GM10248 (cell line): Measurements from ENCODE around the gene TAGLN2.

Experiments used
- CTCF ChIA-PET: fragments of 300-600 bp; sonication (Branson Sonifier 250); formaldehyde crosslinking; extraction: SDS; loops from one replicate; lab custom pipeline; 2021; ENCODE audit warnings: antibody characterized with exemption; lab: Yijun Ruan, JAX
- POLR2A ChIA-PET: fragments of 350-650 bp; sonication (Branson Sonifier 250); formaldehyde crosslinking; extraction: SDS; loops from one replicate; lab custom pipeline; 2020; ENCODE audit warnings: antibody characterized with exemption; lab: Yijun Ruan, JAX
- DNase-seq: peaks from one replicate; pipeline ENCODE4 v3.0.0; 2012; ENCODE audit errors: extremely low spot score
- TF ChIP-seq, protein P1 (sequence below): IDR thresholded peaks from 2 replicates; pipeline ENCODE4 v1.5.1; 2012; ENCODE audit warnings: mild to moderate bottlenecking, low read depth; ENCODE audit errors: extremely low read depth, missing control alignments, control extremely low read depth

Gene TAGLN2

GRCh38 chr1:159958719-159959380 is 33.5 kb upstream of the TAGLN2 start:
- ChIA-PET POLR2A (no interaction called here), CTCF (interaction anchor here (0.9 to 2.5 kb wide), 7 partner anchors 12 to 160 kb away, joined by 3 to 11 read pairs (median 3); no protein-coding TSS in a partner anchor)
- TF ChIP-seq, protein P1, sequence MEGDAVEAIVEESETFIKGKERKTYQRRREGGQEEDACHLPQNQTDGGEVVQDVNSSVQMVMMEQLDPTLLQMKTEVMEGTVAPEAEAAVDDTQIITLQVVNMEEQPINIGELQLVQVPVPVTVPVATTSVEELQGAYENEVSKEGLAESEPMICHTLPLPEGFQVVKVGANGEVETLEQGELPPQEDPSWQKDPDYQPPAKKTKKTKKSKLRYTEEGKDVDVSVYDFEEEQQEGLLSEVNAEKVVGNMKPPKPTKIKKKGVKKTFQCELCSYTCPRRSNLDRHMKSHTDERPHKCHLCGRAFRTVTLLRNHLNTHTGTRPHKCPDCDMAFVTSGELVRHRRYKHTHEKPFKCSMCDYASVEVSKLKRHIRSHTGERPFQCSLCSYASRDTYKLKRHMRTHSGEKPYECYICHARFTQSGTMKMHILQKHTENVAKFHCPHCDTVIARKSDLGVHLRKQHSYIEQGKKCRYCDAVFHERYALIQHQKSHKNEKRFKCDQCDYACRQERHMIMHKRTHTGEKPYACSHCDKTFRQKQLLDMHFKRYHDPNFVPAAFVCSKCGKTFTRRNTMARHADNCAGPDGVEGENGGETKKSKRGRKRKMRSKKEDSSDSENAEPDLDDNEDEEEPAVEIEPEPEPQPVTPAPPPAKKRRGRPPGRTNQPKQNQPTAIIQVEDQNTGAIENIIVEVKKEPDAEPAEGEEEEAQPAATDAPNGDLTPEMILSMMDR = no peak
- DNase-seq = no peak

DNA sequence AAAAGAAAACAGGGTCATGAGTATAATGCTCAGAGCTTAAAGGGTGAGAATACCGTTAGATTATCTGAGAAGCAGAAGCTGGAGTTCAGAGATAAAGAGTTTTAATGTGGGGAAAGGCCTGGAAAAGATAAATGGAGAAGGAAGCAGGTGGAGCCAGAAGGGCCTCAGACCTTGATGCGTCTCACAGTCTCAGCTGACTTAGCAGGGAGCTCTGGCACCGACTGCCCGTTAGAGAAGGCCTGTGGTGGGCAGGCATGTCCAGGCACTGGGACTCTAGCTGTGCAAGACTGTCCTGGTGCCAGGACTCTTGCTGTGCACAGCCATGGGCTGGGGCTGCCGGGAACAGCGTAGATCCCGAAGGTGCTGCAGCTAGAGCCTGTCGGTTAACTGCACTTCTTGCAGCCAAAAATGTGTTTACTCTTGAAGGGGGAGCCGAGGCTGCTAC is 32.5 kb upstream of the TAGLN2 start:
- TF ChIP-seq, protein P1 = no peak
- no peak for DNase-seq
- POLR2A ChIA-PET = no interaction called here
- CTCF ChIA-PET = interaction anchor here (1.3 to 2.5 kb wide), 6 partner anchors 11 to 159 kb away, joined by 3 to 11 read pairs (median 5); no protein-coding TSS in a partner anchor

DNA sequence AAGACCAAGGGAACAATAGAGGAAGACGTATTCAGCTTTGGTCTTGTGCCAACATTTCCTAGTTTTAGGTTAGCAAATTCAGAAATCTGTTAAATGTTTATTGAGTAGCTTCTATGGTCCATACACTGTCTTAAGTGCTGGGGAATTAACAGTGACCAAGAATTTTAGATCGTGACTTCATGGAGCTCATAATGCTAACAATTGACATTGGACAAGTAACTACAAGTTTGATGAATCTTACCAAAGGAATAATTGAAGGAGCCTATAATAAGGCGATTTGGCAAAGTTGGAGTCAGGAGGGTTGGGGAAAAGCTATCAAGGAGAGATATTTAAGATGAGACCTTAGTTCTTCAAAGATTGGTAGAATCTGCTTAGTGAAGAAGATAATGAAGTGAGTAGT is 30.1 kb upstream of the TAGLN2 start:
- POLR2A ChIA-PET = no interaction called here
- no peak for DNase-seq

GRCh38 chr1:159953536-159954515 is 28.5 kb upstream of the TAGLN2 start, which contains the start of gene SLAMF9:
Gene SLAMF9 (minus strand): TSS chr1:159954237. CDS start chr1:159954137, 100 bp downstream.
- CTCF ChIA-PET = interaction anchor here (0.8 to 2.1 kb wide), 8 partner anchors 16 to 154 kb away, joined by 3 to 8 read pairs (median 4); no protein-coding TSS in a partner anchor
- TF ChIP-seq, protein P1 = no peak
- DNase-seq = no peak
- POLR2A ChIA-PET = no interaction called here

More for the DNA sequence above, 30.1 kb upstream of the TAGLN2 start:
- CTCF ChIA-PET = interaction anchor here (1.0 to 2.1 kb wide), 5 partner anchors 9 to 53 kb away, joined by 3 to 10 read pairs (median 4); no protein-coding TSS in a partner anchor
- TF ChIP-seq, protein P1 = no peak

DNA sequence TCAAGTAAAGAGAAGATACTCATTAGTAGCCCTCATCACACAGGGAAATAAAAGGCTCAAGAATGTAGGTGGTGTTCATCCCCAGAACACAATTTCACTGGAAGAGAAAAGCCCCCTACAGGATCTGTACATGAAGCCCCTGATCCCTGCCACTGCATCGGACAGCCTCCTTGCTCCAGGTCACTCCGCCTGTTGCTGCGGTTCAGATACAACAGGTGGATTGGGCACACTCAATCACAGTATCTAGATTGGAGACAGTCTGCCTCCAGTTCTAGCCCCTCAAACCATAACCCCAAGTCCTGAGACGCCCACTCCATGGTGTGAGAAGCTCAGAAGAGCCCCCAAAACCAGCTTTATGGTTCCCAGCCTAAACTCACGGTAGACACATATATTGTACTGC is 27.6 kb upstream of the TAGLN2 start:
- TF ChIP-seq, protein P1 = no peak
- no peak for DNase-seq
- ChIA-PET POLR2A (no interaction called here), CTCF (interaction anchor here (0.8 to 2.1 kb wide), 8 partner anchors 13 to 153 kb away, joined by 3 to 8 read pairs (median 4); no protein-coding TSS in a partner anchor)

- CTCF ChIA-PET = interaction anchor here (1.0 to 2.1 kb wide), 5 partner anchors 12 to 152 kb away, joined by 3 to 8 read pairs (median 3); no protein-coding TSS in a partner anchor
- DNase-seq = no peak
- TF ChIP-seq, protein P1 = no peak
- POLR2A ChIA-PET = no interaction called here
Observed at GRCh38 chr1:159951551-159951950, 26.2 kb upstream of the TAGLN2 start.
